ENCODE results near the gene LHX3. TPM values are rescaled to one million over a fixed set of nuclear protein-coding genes. Genes with fewer than 3 reads are reported as not detected.

Gene LHX3
- total and polyA plus RNA-seq, 12 donors: not detected

DNA sequence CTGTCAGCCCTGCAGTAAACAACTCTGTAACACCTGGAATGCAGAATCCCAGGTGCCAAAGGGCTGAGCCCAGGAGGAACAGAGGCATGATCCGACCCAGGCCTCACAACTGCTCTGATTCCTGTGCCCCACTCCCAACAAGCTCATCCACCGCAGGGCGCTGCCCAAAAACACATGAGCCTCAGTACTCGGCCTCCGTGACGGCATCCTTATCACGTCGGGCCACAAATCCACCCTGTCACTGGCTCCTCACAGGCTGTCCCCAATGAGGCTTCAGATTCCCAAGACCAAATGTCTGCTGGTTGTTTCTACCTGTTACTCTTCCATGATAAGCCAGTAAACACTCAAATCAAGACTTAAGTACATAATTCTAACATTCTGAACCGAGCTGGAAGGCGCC, 25.4 kb upstream of the LHX3 start:
- whole genome bisulfite sequencing, 4 donors: 91 to 97% (median 94%) methylated on average over 10 of the region's 10 CpGs
- Histone ChIP-seq H3K4me3 (no peak overlapping the region), H3K36me3 (replicated peaks in 1 of 2) (peaks cover 0 to 3% of the 10 kb centered on the region in 2 donors), H3K27me3 (no peaks in the 10 kb centered on the region), H3K4me1 (replicated peaks in 1 of 2) (no peaks in the 10 kb centered on the region), H3K9me3 (replicated peaks in 1 of 3) (no peaks in the 10 kb centered on the region), H3K27ac (no peak overlapping the region)
- DNase-seq: no peak
- no peak for TF ChIP-seq POLR2A (IDR thresholded peaks at IDR 0.05)
- TF ChIP-seq, protein P1, sequence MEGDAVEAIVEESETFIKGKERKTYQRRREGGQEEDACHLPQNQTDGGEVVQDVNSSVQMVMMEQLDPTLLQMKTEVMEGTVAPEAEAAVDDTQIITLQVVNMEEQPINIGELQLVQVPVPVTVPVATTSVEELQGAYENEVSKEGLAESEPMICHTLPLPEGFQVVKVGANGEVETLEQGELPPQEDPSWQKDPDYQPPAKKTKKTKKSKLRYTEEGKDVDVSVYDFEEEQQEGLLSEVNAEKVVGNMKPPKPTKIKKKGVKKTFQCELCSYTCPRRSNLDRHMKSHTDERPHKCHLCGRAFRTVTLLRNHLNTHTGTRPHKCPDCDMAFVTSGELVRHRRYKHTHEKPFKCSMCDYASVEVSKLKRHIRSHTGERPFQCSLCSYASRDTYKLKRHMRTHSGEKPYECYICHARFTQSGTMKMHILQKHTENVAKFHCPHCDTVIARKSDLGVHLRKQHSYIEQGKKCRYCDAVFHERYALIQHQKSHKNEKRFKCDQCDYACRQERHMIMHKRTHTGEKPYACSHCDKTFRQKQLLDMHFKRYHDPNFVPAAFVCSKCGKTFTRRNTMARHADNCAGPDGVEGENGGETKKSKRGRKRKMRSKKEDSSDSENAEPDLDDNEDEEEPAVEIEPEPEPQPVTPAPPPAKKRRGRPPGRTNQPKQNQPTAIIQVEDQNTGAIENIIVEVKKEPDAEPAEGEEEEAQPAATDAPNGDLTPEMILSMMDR (IDR thresholded peaks at IDR 0.05): no peak
- intact Hi-C loops (cut with DNase I): no loop called here

- Histone ChIP-seq H3K36me3 (replicated peaks in 1 of 2) (no peaks in the 10 kb centered on the region), H3K4me3 (no peak overlapping the region), H3K27ac (no peak overlapping the region), H3K9me3 (replicated peaks in 1 of 3) (no peaks in the 10 kb centered on the region), H3K4me1 (replicated peaks in 1 of 2) (no peaks in the 10 kb centered on the region), H3K27me3 (no peaks in the 10 kb centered on the region)
- TF ChIP-seq, protein P1 (IDR thresholded peaks at IDR 0.05): no peak
- no peak for TF ChIP-seq POLR2A (IDR thresholded peaks at IDR 0.05)
- 86 to 89% (median 87%) methylated on average over 31 to 33 of the region's 33 CpGs for WGBS, 4 donors
- DNase-seq: no peak
- intact Hi-C loops (cut with DNase I): no loop called here
Observed at GRCh38 chr9:136229096-136230065, 24.5 kb upstream of the LHX3 start.

DNA sequence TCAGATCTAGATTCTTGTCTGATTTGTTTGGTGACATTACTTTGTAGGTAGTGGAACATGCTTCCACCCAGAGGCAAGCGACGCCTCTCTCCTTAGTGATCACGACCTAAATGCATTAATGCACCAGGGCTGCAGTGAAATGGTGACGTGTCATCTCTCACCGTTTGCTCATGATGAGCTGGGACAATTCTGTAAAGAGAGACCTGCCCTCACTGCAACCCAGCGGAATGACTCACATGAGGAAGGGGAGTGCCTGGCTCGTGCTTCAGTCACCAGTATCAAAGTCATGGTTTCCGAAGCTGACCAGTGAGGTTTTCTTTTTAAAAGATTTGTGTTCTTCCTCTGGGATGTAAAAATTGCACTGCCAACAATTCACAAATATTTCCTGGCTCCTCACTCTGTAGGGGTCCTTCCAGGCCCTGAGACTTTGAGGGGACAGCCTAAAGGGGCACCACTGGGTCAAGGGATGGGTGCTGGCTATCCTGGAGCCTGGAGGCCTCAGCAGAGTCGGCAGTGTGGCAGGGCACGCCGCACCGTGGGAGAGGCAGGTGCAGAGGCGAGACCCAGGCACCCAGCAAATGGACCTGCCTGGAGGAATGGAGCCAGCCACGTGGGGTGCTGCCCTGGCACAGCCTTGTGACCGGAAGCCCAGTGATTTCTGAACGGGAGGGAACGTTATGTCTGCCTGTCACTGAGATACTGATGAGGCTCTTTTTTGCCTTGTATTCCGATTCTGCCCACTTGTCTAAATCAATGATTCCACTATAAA, 23.4 kb upstream of the LHX3 start:
- TF ChIP-seq, protein P1 (IDR thresholded peaks at IDR 0.05): no peak
- TF ChIP-seq POLR2A (IDR thresholded peaks at IDR 0.05): no peak
- peaks cover 0 to 5% of the 10 kb centered on the region in 2 donors for H3K36me3 ChIP-seq (replicated peaks in 1 of 2)
- H3K27ac ChIP-seq: no peak overlapping the region
- WGBS, 4 donors: 83 to 84% (median 84%) methylated on average over 13 to 18 of the region's 18 CpGs
- no peak overlapping the region for H3K4me3 ChIP-seq
- intact Hi-C loops (cut with DNase I): no loop called here
- no peaks in the 10 kb centered on the region for H3K9me3 ChIP-seq (replicated peaks in 1 of 3)
- no peak for DNase-seq
- no peaks in the 10 kb centered on the region for H3K27me3 ChIP-seq
- H3K4me1 ChIP-seq (replicated peaks in 1 of 2): no peaks in the 10 kb centered on the region

DNA sequence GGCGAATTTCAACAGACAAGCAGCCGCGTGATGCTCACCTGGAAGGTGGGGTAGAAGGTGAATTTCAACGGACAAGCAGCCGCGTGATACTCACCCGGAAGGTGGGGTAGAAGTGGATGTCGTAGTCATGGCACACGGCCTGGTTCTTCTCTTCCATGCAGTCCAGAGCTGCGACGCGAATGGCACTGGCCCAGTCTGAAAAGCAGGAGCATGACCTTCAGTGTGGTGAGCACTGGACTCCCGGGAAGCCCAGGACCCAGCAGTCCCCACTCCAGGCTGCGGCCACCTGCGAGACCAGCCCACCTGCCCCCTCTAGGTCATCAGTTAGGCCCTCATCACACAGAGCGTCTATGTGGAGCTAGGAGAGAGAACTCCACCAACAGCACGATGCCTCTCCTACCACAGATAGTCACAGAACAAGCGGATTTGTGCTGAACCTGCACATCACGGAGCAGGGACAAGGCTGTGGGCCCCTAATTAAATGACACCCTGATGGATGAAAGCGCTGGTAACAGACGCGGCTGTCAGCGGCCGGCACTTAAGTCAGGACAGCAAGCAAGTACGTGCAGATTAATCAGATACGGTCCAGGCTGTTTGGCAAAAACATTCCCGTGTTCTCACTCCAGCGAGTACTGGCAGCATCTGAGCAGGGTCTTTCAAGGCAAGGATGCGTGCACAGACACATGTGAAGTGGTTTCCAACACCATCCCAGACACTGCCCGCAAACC, 21.9 kb upstream of the LHX3 start:
- no peak for DNase-seq
- 85 to 90% (median 88%) methylated on average over 24 to 30 of the region's 30 CpGs for WGBS, 4 donors

More for the DNA sequence above, 21.9 kb upstream of the LHX3 start:
- H3K36me3 ChIP-seq (replicated peaks in 1 of 2): peaks cover 0 to 5% of the 10 kb centered on the region in 2 donors
- intact Hi-C loops (cut with DNase I): no loop called here
- H3K9me3 ChIP-seq (replicated peaks in 1 of 3): no peaks in the 10 kb centered on the region
- TF ChIP-seq POLR2A (IDR thresholded peaks at IDR 0.05): no peak
- TF ChIP-seq, protein P1 (IDR thresholded peaks at IDR 0.05): no peak
- H3K4me3 ChIP-seq: no peak overlapping the region
- no peak overlapping the region for H3K27ac ChIP-seq
- H3K27me3 ChIP-seq: no peaks in the 10 kb centered on the region
- H3K4me1 ChIP-seq (replicated peaks in 1 of 2): no peaks in the 10 kb centered on the region
